Bronchial epithelial cell (primary cell): ENCODE results near the gene SLC6A9. TPM values are rescaled to one million over a fixed set of nuclear protein-coding genes. Genes with fewer than 3 reads are reported as not detected.

ENCODE experiments used
- DNase-seq: peaks from one replicate; pipeline ENCODE4 v3.0.0-alpha.2; 2010; ENCODE audit warnings: low read depth
- FAIRE-seq: peaks from 2 replicates; lab custom pipeline; 2011; peaks lifted over from hg19 to GRCh38; lab: Jason Lieb, UNC
- H3K27me3 ChIP-seq: 2 replicates; pipeline ENCODE4 v1.5.1; 2011; ENCODE audit warnings: low read length; ENCODE audit not compliant: control insufficient read depth, insufficient read depth
- H3K36me3 ChIP-seq: 2 replicates; pipeline ENCODE4 v1.5.1; 2011; ENCODE audit warnings: low read length; ENCODE audit not compliant: control insufficient read depth, insufficient read depth
- H3K4me3 ChIP-seq: 2 replicates; pipeline ENCODE4 v1.5.1; 2011; ENCODE audit warnings: mild to moderate bottlenecking, low read depth, low read length, control low read depth
- total RNA-seq: library from RNA; depleted of rRNA; stranded (reverse); fragments of >200 nt; gene quantifications from 2 replicates; pipeline ENCODE4 v1.2.1, GENCODE V29; 2014
- TF ChIP-seq, protein P1 (sequence below): IDR thresholded peaks from 2 replicates; pipeline ENCODE4 v1.5.1; 2011; ENCODE audit warnings: mild to moderate bottlenecking, moderate library complexity, low read length, control low read depth, inconsistent platforms; ENCODE audit not compliant: insufficient read depth, severe bottlenecking

Gene SLC6A9
- total RNA-seq, 1 donor from 2014 or later: 13.4 TPM

GRCh38 chr1:43958351-43959255, 72.7 kb downstream of the SLC6A9 start:
- Histone ChIP-seq H3K4me3 (no peak overlapping the region), H3K27me3 (no peaks in the 10 kb centered on the region), H3K36me3 (peaks cover 20% of the 10 kb centered on the region)
- TF ChIP-seq, protein P1, sequence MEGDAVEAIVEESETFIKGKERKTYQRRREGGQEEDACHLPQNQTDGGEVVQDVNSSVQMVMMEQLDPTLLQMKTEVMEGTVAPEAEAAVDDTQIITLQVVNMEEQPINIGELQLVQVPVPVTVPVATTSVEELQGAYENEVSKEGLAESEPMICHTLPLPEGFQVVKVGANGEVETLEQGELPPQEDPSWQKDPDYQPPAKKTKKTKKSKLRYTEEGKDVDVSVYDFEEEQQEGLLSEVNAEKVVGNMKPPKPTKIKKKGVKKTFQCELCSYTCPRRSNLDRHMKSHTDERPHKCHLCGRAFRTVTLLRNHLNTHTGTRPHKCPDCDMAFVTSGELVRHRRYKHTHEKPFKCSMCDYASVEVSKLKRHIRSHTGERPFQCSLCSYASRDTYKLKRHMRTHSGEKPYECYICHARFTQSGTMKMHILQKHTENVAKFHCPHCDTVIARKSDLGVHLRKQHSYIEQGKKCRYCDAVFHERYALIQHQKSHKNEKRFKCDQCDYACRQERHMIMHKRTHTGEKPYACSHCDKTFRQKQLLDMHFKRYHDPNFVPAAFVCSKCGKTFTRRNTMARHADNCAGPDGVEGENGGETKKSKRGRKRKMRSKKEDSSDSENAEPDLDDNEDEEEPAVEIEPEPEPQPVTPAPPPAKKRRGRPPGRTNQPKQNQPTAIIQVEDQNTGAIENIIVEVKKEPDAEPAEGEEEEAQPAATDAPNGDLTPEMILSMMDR: no peak
- peak; percentile 52 for FAIRE-seq
- DNase-seq: no peak

DNA sequence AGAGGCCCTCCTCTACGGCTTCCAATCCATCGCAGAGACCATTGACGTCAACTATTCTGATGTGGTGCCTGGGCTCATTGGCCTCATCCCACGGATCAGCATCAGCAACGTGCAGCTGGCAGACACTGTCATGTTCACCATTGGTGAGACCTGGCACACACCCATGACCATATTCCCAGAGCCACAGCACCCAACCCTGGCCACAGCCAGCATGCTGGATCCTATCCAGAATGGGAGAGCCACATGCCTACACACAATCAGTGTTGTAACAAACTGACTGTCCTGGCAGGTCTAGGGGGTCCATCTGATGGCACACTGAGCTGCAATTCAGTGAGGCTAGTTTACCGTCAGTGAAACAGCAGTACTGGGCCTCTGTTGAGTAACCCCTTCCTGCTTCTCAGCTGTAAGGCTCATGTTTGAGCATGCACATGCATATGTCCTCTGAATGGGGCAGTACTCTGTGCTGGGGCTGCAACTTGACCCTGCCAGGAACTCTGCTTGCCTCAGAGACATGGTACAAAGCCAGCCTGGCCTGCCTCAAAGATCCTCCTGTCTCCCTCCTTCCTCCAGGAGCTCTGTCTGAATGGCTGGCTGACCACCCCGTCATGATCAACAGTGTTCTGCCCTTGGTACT, 73.7 kb downstream of the SLC6A9 start:
- Histone ChIP-seq H3K36me3 (peaks cover 18% of the 10 kb centered on the region), H3K4me3 (no peak overlapping the region), H3K27me3 (no peaks in the 10 kb centered on the region)
- FAIRE-seq: peak; percentile 97
- TF ChIP-seq, protein P1: no peak
- DNase-seq: peak; percentile 78

- Histone ChIP-seq H3K4me3 (no peak overlapping the region), H3K36me3 (peaks cover 12% of the 10 kb centered on the region), H3K27me3 (no peaks in the 10 kb centered on the region)
- no peak for FAIRE-seq
- TF ChIP-seq, protein P1: no peak
- DNase-seq: no peak
Measured at GRCh38 chr1:43956234-43956633, 75.0 kb downstream of the SLC6A9 start.

DNA sequence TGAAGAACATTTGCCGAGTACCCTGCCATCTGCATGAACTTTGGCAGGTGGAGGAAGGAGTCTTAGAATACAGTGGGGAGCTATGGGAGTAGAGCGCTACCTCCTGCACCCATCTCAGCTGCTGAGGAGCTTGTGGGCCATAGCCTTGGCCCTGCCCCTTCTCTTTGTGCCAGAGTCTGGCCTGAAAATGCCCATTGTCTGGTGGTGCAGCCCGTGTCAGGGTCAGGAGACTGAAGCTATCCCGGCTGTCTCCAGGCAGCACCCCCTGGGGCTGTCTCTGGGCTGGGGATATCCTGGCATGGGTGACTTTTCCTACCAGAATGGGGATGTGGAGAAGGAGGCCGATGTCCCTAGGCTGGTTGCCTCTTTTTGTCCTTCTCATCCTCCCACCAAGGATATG, 77.2 kb downstream of the SLC6A9 start:
- Histone ChIP-seq H3K27me3 (no peaks in the 10 kb centered on the region), H3K36me3 (peaks cover 12% of the 10 kb centered on the region), H3K4me3 (no peak overlapping the region)
- TF ChIP-seq, protein P1: no peak
- FAIRE-seq (no peak), DNase-seq (no peak)

DNA sequence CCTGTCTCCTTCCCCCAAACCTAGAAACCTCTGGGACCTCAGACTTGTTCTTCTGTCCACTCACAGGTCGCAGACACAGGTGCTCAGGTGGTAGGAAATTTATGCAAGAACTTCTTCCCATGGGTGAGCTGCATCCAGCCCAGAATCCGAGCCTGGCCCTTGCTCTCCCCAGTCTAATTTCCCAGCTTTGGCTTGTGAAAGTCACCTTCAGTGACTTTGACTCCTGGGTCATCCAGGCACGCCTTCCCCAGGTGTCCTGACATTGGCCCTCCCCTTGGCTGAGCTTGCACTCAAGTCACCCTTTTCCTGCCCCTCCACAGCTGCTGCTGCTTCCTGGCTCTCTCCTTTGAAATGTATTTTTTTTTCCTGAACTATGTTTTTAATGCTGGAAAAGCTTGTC, 77.9 kb downstream of the SLC6A9 start:
- H3K4me3 ChIP-seq: no peak overlapping the region
- DNase-seq: no peak
- H3K27me3 ChIP-seq: no peaks in the 10 kb centered on the region
- TF ChIP-seq, protein P1: no peak
- H3K36me3 ChIP-seq: peaks cover 7% of the 10 kb centered on the region
- FAIRE-seq: peak; percentile 40
